ENCODE results near the gene NBAS. TPM values are rescaled to one million over a fixed set of nuclear protein-coding genes. Genes with fewer than 3 reads are reported as not detected.

The NBAS gene
- polyA plus RNA-seq, 1 of the 3 experiments (the other 2 are of a cell fraction): 12.0 TPM

- CTCF ChIA-PET: no interaction called here
These were observed 89.5 kb downstream of the NBAS start for GRCh38 chr2:15471606-15472005.

More at GRCh38 chr2:15471606-15472005, 89.5 kb downstream of the NBAS start:
- H3K36me3 ChIP-seq (replicated peaks in 1 of 2; ENCODE audit: control insufficient read depth in 1 of 2, insufficient read depth in 2 of 2, low read length in 1 of 2): peaks cover 49 to 60% of the 10 kb centered on the region in 2 experiments
- H3K4me2 ChIP-seq: no peak overlapping the region
- H3K9me2 ChIP-seq: no peaks in the 10 kb centered on the region
- no peak overlapping the region for H3K27ac ChIP-seq (ENCODE audit: low read depth in 2 of 2, low read length in 1 of 2)
- H3K79me2 ChIP-seq (ENCODE audit: insufficient read depth): no peaks in the 10 kb centered on the region
- H3K27me3 ChIP-seq (ENCODE audit: insufficient read depth): no peaks in the 10 kb centered on the region
- H3K9ac ChIP-seq: no peak overlapping the region
- no peaks in the 10 kb centered on the region for H3F3A ChIP-seq (replicated peaks; ENCODE audit: insufficient read depth)
- no peaks in the 10 kb centered on the region for H3K4me1 ChIP-seq (ENCODE audit: control insufficient read depth in 1 of 2, insufficient read depth in 2 of 2, low read depth in 1 of 2, low read length in 1 of 2)
- H3K9me3 ChIP-seq: no peaks in the 10 kb centered on the region
- no peak for DNase-seq
- H4K20me1 ChIP-seq (ENCODE audit: insufficient read depth): no peaks in the 10 kb centered on the region
- H3K4me3 ChIP-seq (ENCODE audit: low read depth in 2 of 2, low read length in 1 of 2): no peak overlapping the region
- TF ChIP-seq RCOR1 (IDR thresholded peaks at IDR 0.05; ENCODE audit: low read length): no peak
- no peak for TF ChIP-seq RXRA (IDR thresholded peaks at IDR 0.05; ENCODE audit: borderline replicate concordance, low read depth)
- no peak for TF ChIP-seq PBX3 (IDR thresholded peaks at IDR 0.05)
- TF ChIP-seq JUND (IDR thresholded peaks at IDR 0.05): no peak
- no peak for TF ChIP-seq EP300 (IDR thresholded peaks at IDR 0.05; ENCODE audit: borderline replicate concordance in 1 of 2, low read depth in 1 of 2, low read length in 1 of 2)
- no peak for TF ChIP-seq ELF1 (IDR thresholded peaks at IDR 0.05)
- no peak for TF ChIP-seq MEF2A (IDR thresholded peaks at IDR 0.05; ENCODE audit: borderline replicate concordance, low read depth)
- TF ChIP-seq CTCF (IDR thresholded peaks at IDR 0.05): no peak
- no peak for TF ChIP-seq YY1 (IDR thresholded peaks at IDR 0.05; ENCODE audit: low read depth)
- no peak for TF ChIP-seq USF2 (IDR thresholded peaks at IDR 0.05; ENCODE audit: borderline replicate concordance, low read depth, low read length)
- no peak for TF ChIP-seq REST (IDR thresholded peaks at IDR 0.05; ENCODE audit: low read depth, low read length)
- TF ChIP-seq GABPA (IDR thresholded peaks at IDR 0.05; ENCODE audit: low read depth): no peak
- WGBS (ENCODE audit: low lambda C conversion rate): 94% methylated on average over 2 of the region's 2 CpGs
- POLR2A ChIA-PET: no interaction called here
- no peak overlapping the region for H2AFZ ChIP-seq (ENCODE audit: low read depth)

Measured in SK-N-SH (cell line).